ENCODE measurements around the gene HOXA13.

- TF ChIP-seq EZH2 (IDR thresholded peaks at IDR 0.05) (no peak), POLR2AphosphoS5 (IDR thresholded peaks at IDR 0.05; ENCODE audit: borderline replicate concordance, low read depth, low read length) (no peak), FOXP2 (optimal IDR thresholded peaks at IDR 0.05; ENCODE audit: control extremely low read depth, extremely low read length, insufficient read depth) (no peak)
Observed at GRCh38 chr7:27166531-27167505, 33.1 kb downstream of the HOXA13 start.

Data from SK-N-MC (cell line).